RPMI8226 (cell line): ENCODE measurements around the gene LGALS8.
"Not testable (repeated sequence)": the region's sequence is repeated elsewhere in the genome, so short reads cannot be mapped to it uniquely, and the experiment has no call there.

ENCODE experiments used
- DNase-seq: peaks from one replicate; pipeline ENCODE4 v3.0.0-alpha.2; 2015

The LGALS8 gene

GRCh38 chr1:236543065-236543669, 19.4 kb downstream of the LGALS8 start:
- no peak for DNase-seq

GRCh38 chr1:236545621-236546169, 21.9 kb downstream of the LGALS8 start:
- DNase-seq: no peak

GRCh38 chr1:236548452-236548851, 24.7 kb downstream of the LGALS8 start:
- DNase-seq: no peak

GRCh38 chr1:236550961-236551851, 27.4 kb downstream of the LGALS8 start:
- no peak for DNase-seq

- DNase-seq: no peak
These were observed 28.3 kb downstream of the LGALS8 start for GRCh38 chr1:236552096-236552495.

- DNase-seq: no peak
These were observed 29.1 kb downstream of the LGALS8 start for GRCh38 chr1:236552901-236553300.

- no peak for DNase-seq
These were observed 29.6 kb downstream of the LGALS8 start for GRCh38 chr1:236553370-236553769.

- no peak for DNase-seq
These were observed 32.8 kb downstream of the LGALS8 start for GRCh38 chr1:236556606-236557005.

- no peak for DNase-seq
These were observed 34.3 kb downstream of the LGALS8 start for GRCh38 chr1:236558081-236558480.

GRCh38 chr1:236558846-236559245, 35.1 kb downstream of the LGALS8 start:
- no peak for DNase-seq

- no peak for DNase-seq
These were observed 36.5 kb downstream of the LGALS8 start for GRCh38 chr1:236560213-236560771.

GRCh38 chr1:236561976-236562375, 38.2 kb downstream of the LGALS8 start:
- DNase-seq: no peak

GRCh38 chr1:236565530-236565929, 41.7 kb downstream of the LGALS8 start:
- no peak for DNase-seq

GRCh38 chr1:236568285-236568894, 44.6 kb downstream of the LGALS8 start:
- no peak for DNase-seq

- DNase-seq: no peak
These were observed 51.7 kb downstream of the LGALS8 start for GRCh38 chr1:236575523-236575922.

GRCh38 chr1:236576004-236576403, 52.2 kb downstream of the LGALS8 start:
- no peak for DNase-seq

- DNase-seq: not testable (repeated sequence)
These were observed 53.3 kb downstream of the LGALS8 start for GRCh38 chr1:236577041-236577440.

GRCh38 chr1:236578661-236579060, 54.9 kb downstream of the LGALS8 start:
- no peak for DNase-seq

- not testable (repeated sequence) for DNase-seq
These were observed 56.6 kb downstream of the LGALS8 start for GRCh38 chr1:236580404-236580803.

- no peak for DNase-seq
These were observed 57.7 kb downstream of the LGALS8 start for GRCh38 chr1:236581528-236581927.

- DNase-seq: no peak
These were observed 65.7 kb downstream of the LGALS8 start for GRCh38 chr1:236589531-236589930.

GRCh38 chr1:236590553-236591150, 66.9 kb downstream of the LGALS8 start:
- DNase-seq: no peak

- DNase-seq: no peak
These were observed 78.4 kb downstream of the LGALS8 start for GRCh38 chr1:236602171-236602570.
